NCI-H1417 (cell line): ENCODE data around the gene PC.
A peak's percentile ranks its signal among the peaks of the same experiment; 100 is the strongest.
"Not testable (repeated sequence)": the region's sequence is repeated elsewhere in the genome, so short reads cannot be mapped to it uniquely, and the experiment has no call there.

ENCODE experiments used
- DNase-seq, 3 experiments: peaks; one replicate each; lab custom pipeline; 2025; lab: John Stamatoyannopoulos, UW

PC gene

GRCh38 chr11:66958232-66958955 is at the start of gene PC:
Gene PC, minus strand, starts transcription at chr11:66958383. Its CDS starts 86,224 bp downstream, at chr11:66872159.
- peak; percentile 98 to 100 (median 100) for DNase-seq

GRCh38 chr11:67007126-67007525 is 48.9 kb upstream of the PC start:
- no peak for DNase-seq

- peak in 1 of 3 experiments; percentile 11 for DNase-seq
These were observed 48.1 kb upstream of the PC start for GRCh38 chr11:67006029-67006884.

GRCh38 chr11:67005200-67005599 is 47.0 kb upstream of the PC start:
- not testable (repeated sequence) for DNase-seq

- DNase-seq: no peak
These were observed 44.8 kb upstream of the PC start for GRCh38 chr11:67002921-67003411.

GRCh38 chr11:67002297-67002913 is 44.2 kb upstream of the PC start:
- peak in 2 of 3 experiments; percentile 25 to 61 for DNase-seq

- peak in 1 of 3 experiments; percentile 22 for DNase-seq
These were observed 43.1 kb upstream of the PC start for GRCh38 chr11:67001332-67001731.

- DNase-seq: no peak
These were observed 41.4 kb upstream of the PC start for GRCh38 chr11:66999555-66999954.

GRCh38 chr11:66996609-66997273 is 38.6 kb upstream of the PC start:
- peak in 1 of 3 experiments; percentile 20 for DNase-seq

GRCh38 chr11:66992041-66992440 is 33.9 kb upstream of the PC start:
- DNase-seq: no peak

- not testable (repeated sequence) for DNase-seq
These were observed 31.2 kb upstream of the PC start for GRCh38 chr11:66989360-66989759.

- DNase-seq: not testable (repeated sequence)
These were observed 30.6 kb upstream of the PC start for GRCh38 chr11:66988741-66989140.

GRCh38 chr11:66987924-66988637 is 29.9 kb upstream of the PC start:
- DNase-seq: no peak

GRCh38 chr11:66987158-66987620 is 29.0 kb upstream of the PC start:
- no peak for DNase-seq

GRCh38 chr11:66986178-66986545 is 28.0 kb upstream of the PC start:
- DNase-seq: no peak

- no peak for DNase-seq
These were observed 27.5 kb upstream of the PC start for GRCh38 chr11:66985508-66986177.

GRCh38 chr11:66983275-66983924 is 25.2 kb upstream of the PC start:
- DNase-seq: no peak

- peak; percentile 71 to 90 (median 73) for DNase-seq
These were observed 23.9 kb upstream of the PC start for GRCh38 chr11:66981976-66982578.

GRCh38 chr11:66979336-66979980 is 21.3 kb upstream of the PC start:
- DNase-seq: no peak
